Measurements from ENCODE around the gene OR8H2. TPM values are rescaled to one million over a fixed set of nuclear protein-coding genes. Genes with fewer than 3 reads are reported as not detected.

Gene OR8H2, protein sequence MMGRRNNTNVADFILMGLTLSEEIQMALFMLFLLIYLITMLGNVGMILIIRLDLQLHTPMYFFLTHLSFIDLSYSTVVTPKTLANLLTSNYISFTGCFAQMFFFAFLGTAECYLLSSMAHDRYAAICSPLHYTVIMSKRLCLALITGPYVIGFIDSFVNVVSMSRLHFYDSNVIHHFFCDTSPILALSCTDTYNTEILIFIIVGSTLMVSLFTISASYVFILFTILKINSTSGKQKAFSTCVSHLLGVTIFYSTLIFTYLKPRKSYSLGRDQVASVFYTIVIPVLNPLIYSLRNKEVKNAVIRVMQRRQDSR
- total RNA-seq: not detected in 2 replicates

DNA sequence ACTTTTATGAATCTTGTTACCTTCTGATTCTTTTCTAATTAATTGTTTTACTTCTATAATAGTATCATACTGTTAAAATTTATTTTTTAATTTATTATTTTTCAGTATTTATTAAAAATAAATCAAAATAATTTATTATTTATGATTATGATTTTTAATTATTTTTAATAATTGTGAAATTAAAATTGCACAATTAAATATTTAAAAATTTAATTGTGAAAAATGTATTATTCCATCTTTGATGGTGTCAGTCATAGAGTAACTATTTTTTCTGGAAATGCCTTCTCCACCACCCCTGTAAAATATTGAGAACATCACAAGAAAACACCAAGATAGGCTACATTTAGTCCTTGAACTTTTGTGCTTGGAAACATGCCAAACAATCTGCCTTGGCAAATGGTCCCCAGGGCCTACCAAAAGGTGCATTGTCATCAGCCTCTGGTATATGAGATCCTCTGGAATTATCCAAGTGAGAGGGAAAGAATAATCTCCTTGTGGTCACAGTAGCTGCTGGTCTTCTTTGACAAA lies at the start of gene OR8H2:
OR8H2 (plus strand) TSS at position 478 of the 528 bp plus-strand sequence. CDS start 1,356 bp downstream, outside the sequence.

DNA sequence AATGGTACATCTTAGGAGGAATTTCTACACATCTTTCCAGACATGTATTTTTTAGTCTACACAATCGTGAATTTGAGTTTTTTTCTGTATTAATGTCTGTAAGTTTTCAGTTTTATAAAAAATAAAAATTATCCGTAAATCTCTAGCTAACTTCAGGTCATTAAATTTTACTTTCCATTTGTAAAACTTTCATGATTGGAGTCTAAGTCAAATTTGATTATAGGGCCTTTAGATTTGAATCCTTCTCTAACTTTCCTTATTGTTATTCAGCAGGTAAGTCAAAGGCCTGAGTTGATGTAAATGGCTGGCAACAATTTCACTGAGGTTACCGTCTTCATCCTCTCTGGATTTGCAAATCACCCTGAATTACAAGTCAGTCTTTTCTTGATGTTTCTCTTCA lies 10.5 kb upstream of the OR8H2 start, which contains the start of gene OR8I2:
OR8I2 (plus strand) TSS at position 301 of the 400 bp plus-strand sequence; CDS start at position 301, 0 bp downstream.

DNA sequence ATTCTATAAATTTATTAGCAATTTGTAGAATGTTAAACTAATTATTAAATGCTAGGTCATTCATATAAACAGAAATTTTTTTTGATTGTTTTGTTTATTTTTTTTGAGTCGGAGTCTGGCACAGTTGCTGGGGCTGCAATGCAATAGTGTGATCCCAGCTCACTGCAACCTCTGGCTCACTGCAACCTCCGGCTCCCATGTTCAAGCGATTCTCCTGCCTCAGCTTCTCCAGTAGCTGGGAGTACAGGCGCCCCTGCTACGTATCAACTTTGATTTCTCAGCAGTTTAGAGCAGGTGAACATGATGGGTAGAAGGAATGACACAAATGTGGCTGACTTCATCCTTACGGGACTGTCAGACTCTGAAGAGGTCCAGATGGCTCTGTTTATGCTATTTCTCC lies 18.6 kb downstream of the OR8H2 start, which contains the start of gene OR8H3:
OR8H3 (plus strand) TSS at position 301 of the 400 bp plus-strand sequence; CDS start at position 301, 0 bp downstream.

DNA sequence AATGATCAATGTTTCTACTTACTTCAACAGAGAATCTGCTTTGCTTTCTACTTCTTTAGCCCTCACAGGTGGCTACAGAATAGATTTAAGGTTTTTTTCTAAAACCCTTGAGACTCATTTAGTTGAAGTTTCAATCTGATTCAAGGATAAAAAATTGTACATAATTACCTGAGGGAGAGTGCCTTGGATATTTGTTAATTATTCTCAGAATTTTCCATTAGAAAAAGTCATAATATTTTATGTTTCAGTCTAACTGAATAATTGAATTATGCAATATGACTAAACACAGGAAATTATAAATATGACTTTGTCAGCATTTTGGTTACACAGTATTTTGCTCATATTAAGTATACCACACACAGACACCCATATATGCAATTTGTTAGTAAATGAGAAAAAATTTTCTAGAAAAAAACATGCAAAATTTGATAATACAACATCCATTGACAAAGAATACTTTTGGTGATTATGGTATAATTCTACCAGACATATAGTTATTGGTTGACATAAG lies 36.7 kb downstream of the OR8H2 start, which contains the start of gene OR8J3:
OR8J3 (minus strand) TSS at position 51 of the 511 bp plus-strand sequence. CDS start 2,483 bp downstream, outside the sequence.

Other genes starting within 250 kb of the OR8H2 start
- not detected in 2 replicates for gene TRIM51, start 220.4 kb upstream of the OR8H2 start, total RNA-seq
- gene OR5W2, start 189.1 kb upstream of the OR8H2 start, total RNA-seq: not detected in 2 replicates
- not detected in 2 replicates for gene OR5I1, start 167.3 kb upstream of the OR8H2 start, total RNA-seq
- not detected in 2 replicates for gene OR10AG1, start 133.7 kb upstream of the OR8H2 start, total RNA-seq
- not detected in 2 replicates for gene OR5F1, start 109.1 kb upstream of the OR8H2 start, total RNA-seq
- gene OR5AS1, start 76.0 kb upstream of the OR8H2 start, total RNA-seq: not detected in 2 replicates
- gene OR8I2, start 10.4 kb upstream of the OR8H2 start, total RNA-seq: not detected in 2 replicates
- gene OR8H3, start 18.7 kb downstream of the OR8H2 start, total RNA-seq: not detected in 2 replicates
- not detected in 2 replicates for gene OR8J3, start 36.5 kb downstream of the OR8H2 start, total RNA-seq
- not detected in 2 replicates for gene OR8K5, start 56.6 kb downstream of the OR8H2 start, total RNA-seq
- not detected in 2 replicates for gene OR5J2, start 72.9 kb downstream of the OR8H2 start, total RNA-seq
- gene OR5T2, start 130.6 kb downstream of the OR8H2 start, total RNA-seq: not detected in 2 replicates
- not detected in 2 replicates for gene OR5T3, start 148.6 kb downstream of the OR8H2 start, total RNA-seq
- not detected in 2 replicates for gene OR5T1, start 170.5 kb downstream of the OR8H2 start, total RNA-seq
- gene OR8H1, start 188.6 kb downstream of the OR8H2 start, total RNA-seq: not detected in 2 replicates
- not detected in 2 replicates for gene OR8K3, start 211.5 kb downstream of the OR8H2 start, total RNA-seq
- not detected in 2 replicates for gene OR8K1, start 242.4 kb downstream of the OR8H2 start, total RNA-seq